HAP-1 (cell line): Measurements from ENCODE around the gene CEP162.

Experiments
- DNase-seq, 2 experiments: peaks; one replicate each; pipeline ENCODE4 v3.0.0-alpha.2; 2016 to 2020; ENCODE audit warnings: low spot score in 2 of 2
- H3K27me3 ChIP-seq: fragments of 250-450 bp; sonication (Bioruptor Pico); 2 replicates; pipeline ENCODE4 v1.5.1; 2020; ENCODE audit warnings: low read depth, mild to moderate bottlenecking, moderate library complexity
- H3K36me3 ChIP-seq: fragments of 250-450 bp; sonication (Bioruptor Pico); replicated peaks from 2 replicates; pipeline ENCODE4 v1.5.1; 2020; ENCODE audit warnings: mild to moderate bottlenecking
- H3K4me1 ChIP-seq: fragments of 250-450 bp; sonication (Bioruptor Pico); 2 replicates; pipeline ENCODE4 v1.5.1; 2020; ENCODE audit warnings: mild to moderate bottlenecking
- H3K4me3 ChIP-seq: fragments of 250-450 bp; sonication (Bioruptor Pico); 2 replicates; pipeline ENCODE4 v1.5.1; 2020; ENCODE audit warnings: mild to moderate bottlenecking, moderate library complexity
- H3K9me3 ChIP-seq: fragments of 250-450 bp; sonication (Bioruptor Pico); 2 replicates; pipeline ENCODE4 v1.5.1; 2020; ENCODE audit warnings: mild to moderate bottlenecking, moderate library complexity
- in situ Hi-C: fragments of 300-500 bp; cut with MboI; formaldehyde crosslinking; loops from 3 replicates; pipeline ENCODE4 v1.14.3; 2020; ENCODE audit warnings: low sequenced_read_pairs, inconsistent platforms, mixed read lengths

The CEP162 gene

DNA sequence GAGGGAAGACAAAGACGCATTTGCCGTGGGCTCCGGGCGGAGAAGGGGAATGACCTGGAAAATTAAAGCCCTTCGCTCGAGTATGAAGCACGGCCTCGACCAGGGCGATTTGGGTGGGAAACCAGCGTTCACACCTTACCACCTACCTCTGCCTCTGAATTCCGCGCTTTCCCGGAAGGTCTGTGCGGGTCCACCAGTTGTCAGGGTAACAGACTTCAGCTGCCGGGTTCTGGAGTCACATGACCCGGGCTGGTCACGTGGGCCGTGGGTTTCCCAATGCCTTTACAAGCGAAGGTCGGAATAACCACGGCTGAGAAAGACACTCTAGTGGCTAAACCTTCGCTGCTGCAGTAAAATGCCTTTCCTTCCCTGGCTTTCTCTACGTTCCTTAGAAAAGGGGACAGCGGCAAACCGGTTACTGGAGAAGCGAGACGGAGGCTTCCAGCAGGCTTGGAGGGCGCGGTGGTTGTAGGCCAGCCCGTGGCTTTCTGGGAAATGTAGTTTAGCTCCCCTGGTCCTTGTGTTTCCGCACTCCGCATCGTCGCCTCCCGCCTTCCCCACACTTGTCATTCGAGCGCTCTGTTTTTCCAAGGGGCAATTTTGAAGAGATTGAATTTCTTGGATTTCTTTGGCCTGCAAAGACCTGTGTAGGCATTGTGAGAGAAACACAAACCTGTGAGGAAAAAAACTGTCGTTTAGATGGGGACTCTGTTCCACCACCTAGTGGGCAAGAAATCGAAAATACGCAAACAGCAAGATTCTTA is at the start of gene CEP162:
Gene CEP162, minus strand, starts transcription at position 210 of the 764 bp plus-strand sequence. CDS start 1,250 bp downstream, outside the sequence.
- in situ Hi-C loops, result loop anchor here (10.0 kb wide), 1 partner anchor 343 kb away; no protein-coding TSS in a partner anchor
- no peaks in the 10 kb centered on the region for H3K9me3 ChIP-seq

DNA sequence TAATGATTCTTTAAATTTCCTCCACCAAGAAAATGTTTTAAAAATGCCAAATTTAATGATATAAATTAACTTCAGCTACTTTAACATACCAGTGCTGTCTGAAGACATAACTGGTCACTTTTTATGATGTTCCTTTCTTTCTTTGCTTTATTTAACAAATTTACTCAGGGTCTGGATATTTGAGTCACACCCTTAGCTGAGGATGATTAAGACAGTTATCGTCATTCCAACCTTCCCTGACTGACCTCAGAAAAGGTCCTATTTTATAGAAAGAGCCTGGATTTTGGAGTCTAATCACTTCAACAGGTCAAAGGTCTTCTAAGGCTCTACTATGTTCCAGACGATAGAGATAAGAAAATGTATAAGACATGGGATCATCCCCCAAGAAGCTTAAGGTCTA is 47.4 kb upstream of the CEP162 start:
- H3K4me3 ChIP-seq, result no peak overlapping the region
- H3K36me3 ChIP-seq, result no peaks in the 10 kb centered on the region
- no peak for DNase-seq
- no peaks in the 10 kb centered on the region for H3K4me1 ChIP-seq
- in situ Hi-C loops, result no loop called here
- no peaks in the 10 kb centered on the region for H3K9me3 ChIP-seq
- H3K27me3 ChIP-seq, result no peaks in the 10 kb centered on the region; the same call in 1 of the 2 replicates

More for the DNA sequence above, at the start of gene CEP162:
- Histone ChIP-seq H3K27me3 (no peaks in the 10 kb centered on the region; the same call in 1 of the 2 replicates), H3K4me1 (peaks cover 5% of the 10 kb centered on the region), H3K36me3 (no peaks in the 10 kb centered on the region), H3K4me3 (peak within 1 kb of the TSS; percentile 65)
- DNase-seq, result peak; percentile 81 to 93

GRCh38 chr6:84273048-84273809 is 45.8 kb upstream of the CEP162 start:
- no peaks in the 10 kb centered on the region; the same call in 1 of the 2 replicates for H3K27me3 ChIP-seq
- peak in 1 of 2 experiments; percentile 6 for DNase-seq
- no peaks in the 10 kb centered on the region for H3K4me1 ChIP-seq
- no peak overlapping the region for H3K4me3 ChIP-seq
- no peaks in the 10 kb centered on the region for H3K36me3 ChIP-seq
- no peaks in the 10 kb centered on the region for H3K9me3 ChIP-seq
- in situ Hi-C loops, result no loop called here

- Histone ChIP-seq H3K4me1 (no peaks in the 10 kb centered on the region), H3K27me3 (no peaks in the 10 kb centered on the region), H3K4me3 (no peak overlapping the region), H3K36me3 (no peaks in the 10 kb centered on the region), H3K9me3 (no peaks in the 10 kb centered on the region)
- no peak for DNase-seq
- in situ Hi-C loops, result no loop called here
Measured at GRCh38 chr6:84272298-84272697, 44.9 kb upstream of the CEP162 start.

DNA sequence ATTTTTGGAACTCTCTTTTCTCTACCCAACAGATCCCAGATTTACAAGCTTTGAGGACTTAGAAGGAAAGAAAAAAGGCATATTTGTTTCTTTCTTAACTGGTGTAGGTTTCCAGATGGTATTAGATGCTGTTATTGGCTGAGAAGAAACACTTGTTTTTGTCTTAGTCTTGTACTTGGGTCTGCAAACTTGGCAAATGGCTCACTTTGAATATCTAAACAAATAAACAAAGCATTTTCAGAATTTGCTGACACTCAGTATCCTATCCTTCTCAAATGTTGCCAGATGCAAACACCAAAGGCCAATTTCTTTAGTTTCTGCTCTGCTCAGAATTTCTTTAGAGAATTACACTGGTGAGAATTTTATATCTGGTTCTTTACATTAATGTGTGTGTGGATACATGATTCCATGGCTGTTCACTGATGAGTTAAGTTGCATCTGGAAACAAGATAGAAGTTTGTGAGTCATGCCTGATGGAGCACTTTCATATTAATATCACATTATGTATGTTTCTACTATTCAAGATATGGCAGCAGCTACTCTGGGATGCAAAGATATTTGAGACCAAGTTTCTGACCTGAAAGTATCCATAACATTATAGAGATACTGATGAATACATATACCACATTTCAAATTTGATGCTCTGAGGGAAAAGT is 43.7 kb upstream of the CEP162 start:
- Histone ChIP-seq H3K36me3 (no peaks in the 10 kb centered on the region), H3K9me3 (no peaks in the 10 kb centered on the region), H3K4me3 (no peak overlapping the region), H3K27me3 (no peaks in the 10 kb centered on the region), H3K4me1 (no peaks in the 10 kb centered on the region)
- in situ Hi-C loops, result no loop called here
- DNase-seq, result no peak

DNA sequence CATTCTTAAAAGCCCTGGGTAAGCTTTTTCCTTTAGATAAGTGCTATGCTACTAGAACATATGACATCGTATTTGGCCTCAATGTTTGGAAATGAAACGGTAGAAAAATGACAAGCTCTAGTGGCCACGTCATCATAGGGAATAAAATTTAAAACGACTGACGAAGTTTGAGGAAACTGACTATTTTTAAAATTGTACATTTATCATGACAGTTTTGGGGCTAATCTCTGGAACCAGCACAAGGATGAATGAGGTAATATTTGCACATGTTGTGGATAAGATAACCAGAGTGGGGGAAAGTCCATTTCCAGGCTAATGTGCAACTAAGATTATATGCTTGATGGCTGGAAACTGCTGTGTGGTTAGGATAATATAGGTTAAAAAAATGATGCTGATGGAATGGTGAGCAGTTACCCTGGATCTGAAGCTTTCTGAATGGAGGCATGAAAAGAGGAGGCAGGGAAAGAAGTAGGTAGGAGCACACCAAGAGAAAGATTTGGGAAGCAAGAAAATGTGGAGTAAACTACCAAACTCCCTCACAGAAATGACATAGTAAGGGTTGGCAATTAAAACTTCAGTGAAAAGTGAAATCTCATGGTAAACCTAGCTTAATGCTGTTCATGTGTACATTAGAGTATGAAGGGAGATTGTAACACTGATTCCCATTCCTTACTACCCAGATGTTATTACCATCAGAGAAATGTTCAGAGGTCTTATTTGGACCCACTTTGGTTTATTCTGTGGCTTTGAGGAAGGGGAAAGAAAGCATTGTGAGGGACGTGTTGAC is 42.7 kb upstream of the CEP162 start:
- Histone ChIP-seq H3K9me3 (no peaks in the 10 kb centered on the region), H3K4me3 (no peak overlapping the region), H3K27me3 (no peaks in the 10 kb centered on the region), H3K36me3 (no peaks in the 10 kb centered on the region), H3K4me1 (no peaks in the 10 kb centered on the region)
- DNase-seq, result no peak
- in situ Hi-C loops, result no loop called here

GRCh38 chr6:84268781-84269180 is 41.3 kb upstream of the CEP162 start:
- no peaks in the 10 kb centered on the region for H3K9me3 ChIP-seq
- in situ Hi-C loops, result no loop called here
- no peak for DNase-seq

GRCh38 chr6:84263557-84263956 is 36.1 kb upstream of the CEP162 start:
- in situ Hi-C loops, result no loop called here
- no peaks in the 10 kb centered on the region; the same call in none of the 2 replicates for H3K27me3 ChIP-seq
- no peak overlapping the region for H3K4me3 ChIP-seq
- no peaks in the 10 kb centered on the region for H3K36me3 ChIP-seq
- peak; percentile 10 to 13 for DNase-seq
- no peaks in the 10 kb centered on the region for H3K9me3 ChIP-seq
- H3K4me1 ChIP-seq, result no peaks in the 10 kb centered on the region

More at GRCh38 chr6:84268781-84269180, 41.3 kb upstream of the CEP162 start:
- H3K27me3 ChIP-seq, result no peaks in the 10 kb centered on the region
- H3K4me3 ChIP-seq, result no peak overlapping the region
- H3K4me1 ChIP-seq, result no peaks in the 10 kb centered on the region
- no peaks in the 10 kb centered on the region for H3K36me3 ChIP-seq

DNA sequence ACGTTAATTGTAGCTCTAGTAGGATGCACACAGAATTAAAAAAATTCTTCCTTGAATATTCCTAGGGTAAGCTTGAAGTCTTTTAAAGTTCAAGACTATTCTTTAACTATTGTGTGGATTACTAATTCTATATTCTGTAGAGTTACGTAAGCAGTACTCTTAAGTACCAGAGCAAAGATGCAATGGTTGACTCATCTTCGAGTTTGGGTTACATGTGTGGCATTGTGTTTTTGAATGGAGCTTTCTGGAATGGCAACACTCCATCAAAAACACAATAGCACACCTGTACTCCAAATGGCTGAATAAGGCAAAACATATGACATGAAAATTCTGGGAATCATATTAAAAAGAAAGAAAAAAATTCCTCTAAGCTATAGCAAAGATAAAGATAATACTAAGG is 33.5 kb upstream of the CEP162 start:
- Histone ChIP-seq H3K27me3 (no peaks in the 10 kb centered on the region; the same call in none of the 2 replicates), H3K36me3 (no peaks in the 10 kb centered on the region), H3K9me3 (no peaks in the 10 kb centered on the region), H3K4me1 (peaks cover 3% of the 10 kb centered on the region; the same call in 1 of the 2 replicates), H3K4me3 (no peak overlapping the region)
- DNase-seq, result no peak
- in situ Hi-C loops, result no loop called here

GRCh38 chr6:84260196-84260595 is 32.8 kb upstream of the CEP162 start:
- DNase-seq, result no peak
- Histone ChIP-seq H3K4me3 (no peak overlapping the region), H3K4me1 (peaks cover 3% of the 10 kb centered on the region; the same call in 1 of the 2 replicates), H3K9me3 (no peaks in the 10 kb centered on the region), H3K27me3 (no peaks in the 10 kb centered on the region; the same call in none of the 2 replicates), H3K36me3 (no peaks in the 10 kb centered on the region)
- in situ Hi-C loops, result no loop called here

GRCh38 chr6:84258866-84259265 is 31.4 kb upstream of the CEP162 start:
- Histone ChIP-seq H3K27me3 (no peaks in the 10 kb centered on the region; the same call in none of the 2 replicates), H3K36me3 (no peaks in the 10 kb centered on the region), H3K9me3 (no peaks in the 10 kb centered on the region), H3K4me1 (peaks cover 3% of the 10 kb centered on the region; the same call in 1 of the 2 replicates), H3K4me3 (no peak overlapping the region)
- DNase-seq, result no peak
- in situ Hi-C loops, result no loop called here

DNA sequence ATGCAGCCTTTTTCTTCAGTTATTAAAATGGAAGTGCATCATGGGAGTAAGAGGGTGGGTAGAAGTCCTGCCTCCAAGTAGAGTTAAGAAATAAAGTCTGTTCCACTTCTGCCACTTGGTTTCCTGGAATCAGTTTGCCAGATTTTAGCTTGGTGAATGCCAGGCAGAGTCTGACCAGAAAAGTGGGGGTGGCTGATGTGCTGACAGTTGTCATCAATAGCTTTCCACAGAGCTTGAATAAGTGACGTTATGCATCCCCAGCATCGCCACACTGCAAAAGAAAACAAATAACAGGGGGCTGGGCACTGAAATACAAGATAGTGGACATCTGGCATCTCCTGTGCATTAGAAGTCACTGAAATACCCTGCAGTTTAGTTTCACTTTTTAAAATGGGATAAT is 30.8 kb upstream of the CEP162 start:
- DNase-seq, result no peak
- Histone ChIP-seq H3K4me1 (peaks cover 3% of the 10 kb centered on the region; the same call in 1 of the 2 replicates), H3K36me3 (no peaks in the 10 kb centered on the region), H3K9me3 (no peaks in the 10 kb centered on the region), H3K4me3 (no peak overlapping the region), H3K27me3 (no peaks in the 10 kb centered on the region; the same call in none of the 2 replicates)
- in situ Hi-C loops, result no loop called here

DNA sequence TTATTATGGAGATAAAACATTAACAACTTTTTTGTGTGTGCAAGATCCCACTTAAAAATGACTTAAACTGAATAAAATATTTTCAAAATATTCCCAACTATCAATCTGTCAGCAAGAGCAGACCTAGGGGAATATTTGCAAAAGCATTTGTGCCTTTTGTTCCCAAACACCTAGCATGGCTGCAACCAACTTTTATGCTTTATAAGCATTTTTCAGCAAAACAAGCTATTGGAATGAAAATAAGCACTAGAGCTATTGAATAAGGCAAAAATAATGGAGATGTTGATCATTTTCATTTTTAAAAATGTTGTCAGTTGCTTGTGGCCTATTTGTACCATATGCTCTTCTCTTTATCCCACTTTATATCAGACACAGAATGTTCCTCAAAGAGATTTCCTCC is 28.2 kb upstream of the CEP162 start:
- no peak for DNase-seq
- H3K4me1 ChIP-seq, result peaks cover 3% of the 10 kb centered on the region; the same call in 1 of the 2 replicates
- in situ Hi-C loops, result no loop called here
- H3K9me3 ChIP-seq, result no peaks in the 10 kb centered on the region
- no peaks in the 10 kb centered on the region; the same call in 1 of the 2 replicates for H3K27me3 ChIP-seq
- H3K36me3 ChIP-seq, result no peaks in the 10 kb centered on the region
- H3K4me3 ChIP-seq, result no peak overlapping the region
